HG03439 (cell line): ENCODE data around the gene SIRT1.
"Not testable (repeated sequence)": the region's sequence is repeated elsewhere in the genome, so short reads cannot be mapped to it uniquely, and the experiment has no call there.

Experiments used
- ATAC-seq: cut with Tn5 transposase; IDR thresholded peaks from one replicate; pipeline ENCODE4 v1.9.1; 2021; ENCODE audit warnings: mild to moderate bottlenecking, moderate library complexity; ENCODE audit not compliant: unreplicated experiment

The SIRT1 gene

GRCh38 chr10:67875340-67876238 lies 8.9 kb upstream of the SIRT1 start:
- no peak for ATAC-seq

GRCh38 chr10:67877421-67877820 lies 7.0 kb upstream of the SIRT1 start:
- not testable (repeated sequence) for ATAC-seq

GRCh38 chr10:67878133-67878532 lies 6.3 kb upstream of the SIRT1 start:
- ATAC-seq, result no peak

- no peak for ATAC-seq
Observed at GRCh38 chr10:67883710-67884312, 645 bp upstream of the SIRT1 start.

GRCh38 chr10:67884842-67885670 lies 600 bp downstream of the SIRT1 start:
- peak; percentile 56 for ATAC-seq

GRCh38 chr10:67893637-67894036 lies 9.2 kb downstream of the SIRT1 start:
- no peak for ATAC-seq

- no peak for ATAC-seq
Observed at GRCh38 chr10:67903581-67903980, 19.1 kb downstream of the SIRT1 start.

GRCh38 chr10:67912331-67912946 lies 28.0 kb downstream of the SIRT1 start:
- no peak for ATAC-seq

GRCh38 chr10:67914777-67915340 lies 30.4 kb downstream of the SIRT1 start:
- no peak for ATAC-seq

- no peak for ATAC-seq
Observed at GRCh38 chr10:67917169-67917568, 32.7 kb downstream of the SIRT1 start.

- no peak for ATAC-seq
Observed at GRCh38 chr10:67917679-67918078, 33.2 kb downstream of the SIRT1 start.

GRCh38 chr10:67921065-67921464 lies 36.6 kb downstream of the SIRT1 start:
- no peak for ATAC-seq

GRCh38 chr10:67923551-67923950 lies 39.1 kb downstream of the SIRT1 start:
- no peak for ATAC-seq

GRCh38 chr10:67924136-67924535 lies 39.7 kb downstream of the SIRT1 start:
- no peak for ATAC-seq

GRCh38 chr10:67925449-67926005 lies 41.1 kb downstream of the SIRT1 start:
- ATAC-seq, result no peak

- no peak for ATAC-seq
Observed at GRCh38 chr10:67926951-67927350, 42.5 kb downstream of the SIRT1 start.

GRCh38 chr10:67933199-67933598 lies 48.7 kb downstream of the SIRT1 start:
- no peak for ATAC-seq

- no peak for ATAC-seq
Observed at GRCh38 chr10:67934336-67934735, 49.9 kb downstream of the SIRT1 start.

GRCh38 chr10:67935223-67935622 lies 50.8 kb downstream of the SIRT1 start:
- ATAC-seq, result no peak

GRCh38 chr10:67936416-67936815 lies 52.0 kb downstream of the SIRT1 start:
- no peak for ATAC-seq
